Upper lobe of left lung (tissue), 4 donors: ENCODE results near the gene UBAP1.

Experiments
- CTCF ChIP-seq, 6 experiments: fragments of 450-650 bp in 4 of 6; fragments of 200-600 bp in 2 of 6; sonication (generic) in 2 of 6; IDR thresholded peaks; one replicate each; pipeline ENCODE4 v1.5.1; 2016 to 2019; ENCODE audit warnings: antibody characterized with exemption in 6 of 6
- POLR2A ChIP-seq, 4 donors: fragments of 450-650 bp; IDR thresholded peaks; one replicate each; pipeline ENCODE4 v1.5.1; 2016 to 2017; ENCODE audit warnings: antibody characterized with exemption in 4 of 4, mild to moderate bottlenecking in 2 of 4

GRCh38 chr9:34163434-34163833 lies 15.4 kb upstream of the UBAP1 start:
- no peak for TF ChIP-seq CTCF (IDR thresholded peaks at IDR 0.05)
- TF ChIP-seq POLR2A (IDR thresholded peaks at IDR 0.05) = no peak
